Stimulated activated CD4-positive, alpha-beta T cell treated with anti-CD3 and anti-CD28 coated beads, Interleukin-2, amount 100 ng/mL, for 24 hours (primary cell): Measurements from ENCODE around the gene ASXL1.

ENCODE experiments used
- DNase-seq, 2 donors: peaks; one replicate each; pipeline ENCODE4 v3.0.0-alpha.2; 2020

ASXL1 gene

DNA sequence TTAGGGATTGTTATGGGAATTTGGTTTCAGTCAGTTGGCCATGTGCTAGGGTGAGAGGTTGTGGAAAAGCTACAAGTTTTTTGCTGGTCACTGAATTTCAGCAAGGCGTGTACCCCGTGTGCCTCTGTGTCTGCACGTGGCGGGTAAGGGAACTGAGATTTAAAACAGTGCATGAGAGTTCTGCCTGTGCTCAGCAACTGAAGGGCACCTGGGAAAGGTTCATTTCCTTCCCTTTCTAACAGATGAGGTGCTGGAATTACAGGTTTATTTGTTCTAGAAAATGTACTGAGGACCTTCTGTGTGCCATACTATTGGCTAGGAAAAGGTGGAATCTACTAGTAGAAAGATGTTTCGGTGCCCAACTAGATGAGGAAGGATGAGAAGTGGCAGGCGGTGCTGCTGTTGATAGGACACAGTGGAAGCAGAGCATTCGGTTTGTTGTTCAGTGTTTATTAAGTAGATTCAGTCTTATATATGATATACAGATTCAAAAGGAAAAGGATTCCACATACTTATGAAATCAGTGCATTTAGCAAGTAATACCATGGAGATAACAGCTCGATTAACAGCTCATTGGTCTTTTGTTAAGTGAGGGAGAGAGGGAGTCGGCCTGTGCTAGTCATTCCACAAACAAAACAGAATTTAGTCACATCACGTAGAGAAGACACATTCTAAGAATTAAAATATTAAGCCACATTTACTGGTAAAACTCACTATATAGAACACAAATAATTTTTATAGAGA is 84.7 kb downstream of the ASXL1 start:
- no peak for DNase-seq

DNA sequence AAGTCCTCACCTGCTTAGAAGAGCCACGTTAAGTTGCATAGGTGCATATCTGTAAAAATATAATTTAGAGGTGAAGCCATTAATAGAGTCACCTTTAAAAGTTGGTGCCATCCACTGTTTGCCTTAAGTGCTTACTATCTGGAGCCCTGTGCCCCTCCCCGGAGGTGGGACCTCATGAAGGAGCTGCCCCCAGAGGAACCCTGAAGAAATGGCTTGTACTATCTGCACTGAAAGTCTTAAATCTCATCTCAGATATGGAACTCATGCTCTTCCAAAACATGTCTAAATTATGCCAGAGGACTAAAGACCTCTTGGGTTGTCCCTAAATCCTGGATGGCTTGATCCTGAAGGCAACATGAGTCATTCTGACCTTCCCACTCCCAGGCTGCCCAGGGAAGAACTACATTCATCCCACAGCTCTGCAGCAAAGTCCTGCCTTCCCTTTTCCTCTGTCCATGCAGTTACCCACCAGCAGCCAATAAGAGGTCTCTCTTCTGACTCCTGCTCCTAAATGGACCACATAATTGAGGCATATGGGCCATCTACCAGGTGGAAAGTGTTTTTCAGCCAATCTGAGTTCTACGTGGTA is 85.3 kb downstream of the ASXL1 start:
- no peak for DNase-seq

DNA sequence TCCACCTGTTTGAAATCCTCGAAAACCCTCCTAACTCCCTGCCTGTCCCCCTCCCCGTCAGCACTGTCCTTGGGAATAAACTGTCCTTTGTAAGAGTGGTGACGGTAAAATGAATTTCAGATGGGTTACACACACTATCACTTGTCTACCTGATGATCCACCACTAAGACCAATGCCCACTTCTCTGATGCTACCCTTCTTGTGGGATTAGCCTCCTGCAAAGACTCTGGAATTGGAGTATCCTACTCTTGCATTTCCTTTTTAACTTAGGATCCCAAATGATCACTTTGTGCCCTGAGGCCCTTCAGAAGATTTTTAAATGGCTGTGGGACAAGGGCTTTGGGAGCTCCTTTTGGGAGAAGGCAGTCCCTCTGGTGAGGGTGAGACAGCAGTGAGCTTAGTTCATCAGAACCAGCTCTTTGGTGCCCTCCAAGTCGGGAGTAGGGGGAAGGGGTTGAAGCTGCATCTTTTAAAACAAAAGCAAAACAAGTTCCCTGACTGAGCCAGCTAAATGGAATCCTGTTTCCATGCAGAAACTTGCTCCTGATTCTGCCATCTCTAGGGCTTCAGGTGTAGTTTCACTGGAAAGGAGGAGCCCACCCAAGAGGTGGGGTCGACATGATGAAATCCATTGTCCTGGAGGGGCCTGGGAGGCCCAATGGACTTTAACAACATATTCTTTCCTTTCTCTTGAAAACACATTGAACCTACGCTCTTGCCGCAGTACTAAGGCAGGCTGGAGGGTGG is 86.5 kb downstream of the ASXL1 start:
- no peak for DNase-seq

DNA sequence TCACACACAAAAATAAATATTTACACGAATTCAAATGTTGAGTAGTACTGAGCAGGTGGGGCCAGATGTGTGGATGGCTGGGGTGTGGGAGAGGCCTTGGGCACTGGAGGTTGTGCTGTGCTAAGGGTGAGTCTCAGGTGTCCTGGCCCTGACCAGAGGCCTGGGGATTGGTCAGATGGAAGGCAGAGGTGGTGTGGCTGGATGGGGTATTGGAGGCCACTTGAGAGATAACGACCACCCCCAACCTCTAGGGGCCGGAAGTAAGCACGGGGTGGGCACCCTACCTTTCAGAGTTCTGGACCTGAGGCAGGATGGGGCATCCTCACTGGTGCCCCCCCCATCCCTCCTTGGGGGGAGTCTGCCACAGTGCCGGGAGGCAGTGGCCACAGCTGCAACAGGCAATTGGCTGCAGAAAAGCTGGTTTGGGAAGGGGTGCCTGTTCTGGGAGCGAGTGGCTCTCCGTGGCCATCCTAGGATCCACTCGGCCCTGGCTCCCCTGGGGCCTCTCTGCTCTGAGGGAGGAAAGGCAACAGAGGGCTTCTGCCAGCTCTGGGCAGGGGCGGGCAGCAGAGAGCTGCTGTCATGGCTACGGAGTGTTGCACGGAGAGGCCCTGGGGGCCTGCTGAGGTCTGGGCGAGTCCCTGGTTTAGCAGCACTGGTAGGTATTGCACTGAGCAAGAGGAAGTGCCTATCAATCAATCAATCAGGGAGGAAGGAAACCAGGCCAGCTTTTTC is 87.6 kb downstream of the ASXL1 start:
- DNase-seq: no peak

DNA sequence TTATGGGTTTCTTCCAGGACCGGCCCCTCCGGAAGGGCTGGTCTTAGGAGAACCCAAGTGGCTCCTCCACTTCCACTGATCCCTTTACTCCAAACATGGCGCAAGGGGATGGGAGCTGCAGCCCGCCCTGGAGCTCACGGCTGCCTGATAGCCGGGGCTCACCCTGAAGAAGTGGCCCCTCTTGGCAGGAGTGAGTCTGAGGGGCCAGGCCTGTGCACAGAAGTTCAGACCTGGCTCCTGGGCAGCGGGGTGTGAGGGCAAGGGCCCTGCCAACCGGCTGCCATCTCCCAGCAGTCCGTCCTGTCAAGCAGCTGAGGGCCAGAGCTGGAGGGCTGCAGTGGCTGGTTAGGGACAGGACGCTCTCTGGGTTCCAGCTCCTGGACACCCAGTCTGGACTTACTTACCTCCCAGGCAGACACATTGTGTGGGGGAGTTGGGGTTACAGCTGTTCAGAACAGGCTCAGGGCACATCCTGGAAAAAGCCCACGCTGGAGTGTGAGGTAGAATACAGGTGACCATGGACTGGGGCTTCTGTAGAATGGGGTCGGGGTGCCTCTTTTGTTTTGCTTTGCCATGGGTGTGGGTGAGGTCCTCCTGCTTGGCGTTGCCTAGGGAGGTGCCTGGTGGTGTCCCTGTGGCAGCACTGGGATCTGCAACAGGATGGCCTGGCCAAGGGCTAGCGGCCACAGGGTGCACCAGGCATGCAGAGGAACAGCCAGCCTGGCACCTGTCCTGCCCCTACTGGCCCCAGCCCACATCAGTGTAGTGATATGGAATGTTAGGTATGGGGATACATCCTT is 88.4 kb downstream of the ASXL1 start:
- DNase-seq: no peak

DNA sequence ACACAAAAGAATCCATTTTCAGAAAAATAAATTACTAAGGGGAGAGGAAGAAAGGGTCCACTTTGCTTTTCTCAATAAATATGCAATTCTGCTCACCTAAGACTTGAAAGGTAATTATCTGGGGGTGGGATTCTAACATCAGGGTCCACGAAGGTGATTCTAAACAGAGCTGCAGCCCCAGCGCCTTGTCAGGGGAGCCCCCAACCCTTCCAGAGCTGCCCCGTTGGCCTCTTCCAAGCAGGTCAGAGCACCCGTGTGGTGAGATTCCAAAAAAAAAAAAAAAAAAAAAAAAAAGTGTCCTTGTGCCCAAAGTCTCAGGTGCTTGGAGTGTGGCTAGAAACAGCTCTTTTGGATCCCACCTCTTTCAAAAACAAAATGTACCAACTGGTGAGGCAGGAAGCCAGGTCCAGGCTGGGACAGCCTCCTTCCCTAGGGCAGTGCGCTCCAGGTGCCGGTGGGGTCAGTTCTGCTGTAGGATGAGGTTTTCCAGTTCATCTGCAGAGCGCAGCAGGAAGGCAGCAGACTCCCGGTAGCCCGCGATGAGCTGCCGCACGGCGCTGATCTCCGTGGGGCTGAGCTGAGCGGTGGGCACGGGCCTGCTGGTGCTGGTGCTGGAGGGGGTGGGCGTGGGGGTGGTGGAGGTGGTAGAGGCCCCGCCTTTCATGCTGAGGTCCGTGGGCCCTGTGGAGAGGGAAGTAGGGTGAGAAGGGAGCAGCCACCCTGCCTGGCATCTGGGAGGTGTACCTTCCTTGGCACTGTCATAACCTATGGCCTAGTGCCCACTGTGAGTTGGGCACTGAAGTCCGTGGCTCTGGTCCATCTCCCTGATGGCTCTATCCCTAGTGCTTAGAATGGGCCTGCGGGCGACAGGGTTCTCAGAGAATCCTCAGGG is 89.3 kb downstream of the ASXL1 start:
- DNase-seq: no peak

DNA sequence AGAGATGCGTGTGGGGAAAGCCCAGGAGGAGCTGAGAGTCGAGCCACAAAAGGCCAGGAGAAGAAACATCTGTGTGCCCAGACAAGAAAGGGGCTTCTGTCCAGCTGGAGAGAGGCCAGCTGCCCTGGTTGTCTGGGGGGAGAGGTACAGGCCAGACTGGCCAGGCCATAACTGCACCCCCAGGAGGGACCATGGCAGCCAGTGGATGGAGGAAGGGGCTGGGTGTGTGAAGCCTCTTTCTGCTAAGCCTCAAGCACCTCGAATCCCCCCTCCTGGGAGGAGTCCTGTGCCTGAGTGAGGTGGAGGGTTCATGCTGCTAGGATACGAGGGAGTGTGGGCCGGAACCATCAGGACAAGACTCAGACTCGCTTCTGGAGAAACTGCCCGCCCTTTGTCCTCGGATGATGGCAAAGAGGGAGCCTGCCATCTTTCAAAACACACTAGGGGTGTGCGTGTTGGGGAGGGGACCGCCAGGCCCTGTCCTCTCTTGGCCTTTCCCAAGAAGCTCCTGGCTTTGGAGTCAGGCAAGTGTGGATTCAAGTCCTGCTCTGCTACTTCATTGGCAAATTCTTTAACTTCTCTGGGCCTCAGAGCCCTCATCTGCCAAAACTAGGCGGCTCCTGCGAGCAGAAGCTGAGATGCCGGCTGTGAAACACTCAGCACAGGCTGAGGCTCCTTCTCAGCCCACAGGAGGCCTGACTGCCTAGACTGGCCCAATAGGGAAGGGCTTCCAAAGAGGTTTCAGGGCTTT is 90.3 kb downstream of the ASXL1 start:
- no peak for DNase-seq

DNA sequence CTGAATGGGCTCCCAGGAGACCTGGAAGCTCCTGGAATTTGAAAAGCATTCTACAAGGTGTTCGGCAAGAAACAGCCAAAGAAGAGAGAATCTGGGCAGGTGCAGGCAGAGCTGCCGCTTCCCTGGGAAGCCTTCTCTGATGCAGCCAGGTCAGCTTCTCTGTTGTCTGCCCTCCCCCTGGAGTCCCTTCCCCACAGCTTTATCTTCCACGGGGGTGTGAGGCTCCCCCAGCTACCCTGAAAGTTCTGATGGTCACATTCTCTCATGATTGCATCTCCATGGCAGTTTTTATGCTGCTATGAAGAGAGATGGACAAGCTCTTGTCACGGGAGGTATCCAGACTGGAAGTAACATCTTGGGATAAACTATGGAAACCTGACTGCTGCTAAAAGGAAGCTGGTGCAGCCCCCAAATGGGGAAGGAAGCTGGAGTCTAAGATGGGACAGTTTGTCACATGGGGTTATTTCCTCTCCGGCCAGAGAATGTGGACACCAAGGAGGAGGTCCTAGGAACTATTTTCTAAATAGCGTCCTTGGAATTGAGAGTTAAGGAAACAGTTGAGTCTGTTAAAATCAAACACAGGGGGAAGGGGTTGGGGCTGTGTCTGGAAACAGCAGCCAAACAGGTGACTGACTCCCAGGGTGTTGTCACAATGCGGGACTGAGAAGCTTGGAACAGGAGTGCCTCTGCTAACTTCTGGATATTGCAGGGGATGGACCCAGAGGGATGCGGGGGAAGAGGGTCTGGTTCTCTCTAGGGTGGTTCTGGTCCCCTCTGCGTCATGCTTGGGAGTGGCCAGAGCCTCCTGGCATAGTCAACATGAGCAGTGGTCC is 91.1 kb downstream of the ASXL1 start:
- no peak for DNase-seq

DNA sequence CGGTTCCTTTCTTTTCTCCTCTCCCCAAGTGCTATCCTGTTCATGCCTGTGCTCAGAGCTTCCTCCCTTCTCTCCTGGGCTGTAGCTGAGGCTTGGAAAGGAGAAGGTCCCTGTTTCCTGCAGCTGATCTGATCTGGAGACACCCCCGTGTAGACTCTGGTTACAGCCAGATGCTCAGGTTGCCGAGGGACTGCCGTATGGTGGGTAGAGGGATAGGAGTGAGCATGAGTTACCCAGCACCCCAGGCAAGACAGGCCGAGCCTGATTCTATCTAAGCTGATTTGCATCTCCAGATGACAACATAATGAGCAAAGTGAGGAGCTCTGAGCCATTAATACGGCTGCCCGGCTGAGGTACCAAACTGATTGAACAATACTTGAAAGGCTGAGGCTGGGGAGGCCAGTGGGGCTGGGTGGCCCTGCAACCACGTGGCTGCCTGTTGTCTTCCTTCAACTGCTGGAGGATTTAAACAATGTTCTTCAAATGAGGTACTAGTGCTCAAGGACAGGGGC is 91.8 kb downstream of the ASXL1 start:
- no peak for DNase-seq

DNA sequence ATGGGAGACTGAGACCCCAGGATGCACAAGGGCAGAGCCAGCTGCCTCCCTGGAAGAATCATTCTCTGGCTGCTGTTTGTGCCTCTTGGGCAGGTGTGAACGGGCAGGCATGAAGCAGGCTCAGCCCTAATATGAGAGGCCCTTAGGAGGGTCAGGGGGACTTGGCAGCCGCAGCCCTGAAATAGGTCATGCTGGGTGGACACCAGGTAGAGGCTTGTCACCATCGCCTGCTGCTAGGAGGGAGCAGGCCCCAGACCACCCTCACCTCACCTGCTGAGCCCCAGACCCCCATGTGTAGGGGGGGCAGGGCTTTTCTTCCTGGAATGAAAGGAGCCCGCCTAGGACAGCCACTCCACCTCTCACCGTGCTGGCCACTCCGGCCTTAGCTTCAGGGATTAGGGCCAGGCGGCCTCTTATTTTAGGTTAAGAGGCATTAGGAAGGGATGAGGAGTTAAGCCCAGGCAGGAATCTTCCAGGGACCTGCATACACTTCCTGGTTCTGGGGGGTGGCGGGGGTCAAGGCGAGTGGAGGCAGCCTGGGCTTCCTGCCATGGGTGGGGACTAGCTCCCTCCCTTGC is 92.4 kb downstream of the ASXL1 start:
- no peak for DNase-seq

DNA sequence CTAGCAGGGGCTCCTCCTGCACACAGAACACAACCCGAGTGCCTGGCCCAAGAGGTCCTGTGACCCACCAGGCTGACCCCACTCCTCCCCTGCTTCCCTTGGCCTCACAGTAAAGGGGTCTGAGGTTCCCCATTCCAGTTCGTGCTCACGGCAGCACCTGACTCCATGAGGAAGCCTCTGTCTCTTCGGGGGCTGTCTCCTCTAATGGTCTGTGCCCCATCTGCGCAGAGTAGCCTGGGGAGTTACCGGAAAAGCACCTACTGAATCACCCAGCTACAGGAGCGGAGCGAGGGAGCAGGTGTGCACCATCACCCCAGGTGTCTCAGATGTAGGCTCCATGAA is 93.2 kb downstream of the ASXL1 start:
- no peak for DNase-seq

DNA sequence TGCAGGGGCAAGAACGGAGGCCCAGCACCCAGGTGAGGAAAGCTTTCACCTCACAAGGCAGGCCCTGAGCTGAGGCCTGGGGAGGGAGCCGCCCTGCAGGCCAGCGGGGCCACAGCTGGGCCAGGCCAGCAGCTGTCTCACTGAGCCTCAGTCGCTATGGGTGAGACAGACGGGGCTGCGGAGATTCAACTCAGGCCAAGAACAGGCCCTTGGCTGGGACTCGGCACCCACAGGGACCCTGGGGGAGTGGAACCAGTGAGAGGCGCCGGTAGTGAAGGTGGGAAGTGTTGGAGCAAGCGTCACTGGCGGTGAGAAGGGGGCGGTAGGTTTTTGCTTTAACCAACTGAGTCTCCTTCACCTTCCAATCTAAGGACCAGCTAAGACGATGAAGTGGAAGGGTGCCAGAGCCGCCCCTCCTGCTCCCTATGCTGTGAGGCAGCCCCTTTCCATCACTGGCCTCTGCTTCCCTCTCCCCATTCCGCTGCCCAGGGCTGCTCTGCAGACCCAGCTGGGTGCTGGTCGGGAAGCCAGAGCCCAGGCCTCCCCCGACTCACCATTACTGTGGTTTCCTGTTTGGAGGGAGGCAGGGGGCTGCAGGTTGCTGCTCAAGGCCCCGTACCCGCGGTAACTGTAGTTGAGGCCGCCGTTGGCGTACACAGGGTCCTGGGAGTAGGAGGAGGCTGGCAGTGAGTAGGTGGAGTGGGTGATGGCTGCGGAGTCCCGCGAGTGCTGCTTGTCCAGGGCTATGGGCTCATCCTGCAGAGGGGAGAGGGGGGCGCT is 93.7 kb downstream of the ASXL1 start:
- no peak for DNase-seq

DNA sequence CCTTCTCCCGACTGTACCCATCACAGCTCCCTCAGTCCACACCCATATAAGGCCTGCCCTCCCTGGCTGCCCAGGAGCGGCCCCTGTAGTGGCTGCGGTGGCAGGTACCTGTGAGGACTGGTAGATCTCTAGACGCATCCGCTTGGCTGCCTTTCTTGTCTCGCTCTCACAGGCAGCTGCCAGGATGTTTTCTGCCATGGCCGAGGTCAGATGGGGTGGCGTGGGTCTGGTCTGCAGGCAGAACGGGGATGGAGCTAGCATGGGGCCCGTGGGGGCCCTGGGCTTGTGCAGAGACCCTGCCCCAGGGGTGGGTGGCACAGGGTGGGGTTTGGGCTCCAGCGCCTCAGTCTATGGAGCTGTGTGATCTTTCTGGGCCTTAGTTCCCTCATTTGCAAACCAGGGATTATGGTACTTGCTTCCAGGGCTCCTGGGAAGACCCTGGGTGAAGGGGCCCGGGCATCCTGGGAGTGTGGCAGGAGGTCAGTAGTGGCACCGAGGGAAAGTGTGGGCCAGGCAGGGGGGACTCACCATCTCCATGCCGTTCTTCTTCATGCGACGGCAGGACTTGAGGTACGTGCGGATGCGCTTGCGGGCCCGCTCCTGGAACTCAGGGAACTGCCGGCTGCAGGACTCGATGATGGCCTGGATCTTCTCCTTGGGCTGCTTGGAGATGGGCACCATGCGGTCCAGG is 94.8 kb downstream of the ASXL1 start:
- DNase-seq: no peak

DNA sequence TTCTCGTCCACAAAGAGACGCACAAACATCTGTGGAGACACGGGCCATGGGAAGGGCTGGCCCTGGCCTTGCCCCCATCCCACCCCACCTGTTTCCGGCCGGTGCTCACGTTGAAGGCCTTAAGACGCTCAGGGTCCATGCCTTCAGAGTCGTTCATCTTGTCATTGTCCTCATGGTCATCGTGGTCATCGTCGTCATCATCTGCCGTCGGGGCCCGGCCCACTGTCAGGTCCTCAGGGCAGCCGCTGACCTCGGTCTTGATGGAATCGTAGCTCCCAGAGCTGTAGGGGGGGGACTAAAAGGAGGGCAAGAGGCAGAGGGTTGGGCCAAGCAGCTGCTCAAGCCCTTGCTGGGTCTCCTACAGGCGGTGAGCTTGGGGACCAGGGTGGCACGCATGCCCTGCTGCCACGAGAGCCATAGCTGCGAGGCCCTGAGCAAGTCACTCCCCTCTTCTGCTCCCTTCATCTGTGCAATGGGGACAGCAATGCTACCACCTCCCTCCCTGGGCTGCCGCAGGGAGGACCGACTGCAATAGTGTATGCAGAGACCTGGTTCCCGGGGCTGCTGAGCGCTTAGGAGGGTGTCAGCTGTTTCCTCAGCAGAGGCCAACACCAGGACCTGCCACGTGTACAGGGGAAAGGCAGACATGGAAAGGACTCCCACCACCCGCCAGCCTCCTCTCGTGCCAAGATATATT is 95.5 kb downstream of the ASXL1 start:
- DNase-seq: no peak

DNA sequence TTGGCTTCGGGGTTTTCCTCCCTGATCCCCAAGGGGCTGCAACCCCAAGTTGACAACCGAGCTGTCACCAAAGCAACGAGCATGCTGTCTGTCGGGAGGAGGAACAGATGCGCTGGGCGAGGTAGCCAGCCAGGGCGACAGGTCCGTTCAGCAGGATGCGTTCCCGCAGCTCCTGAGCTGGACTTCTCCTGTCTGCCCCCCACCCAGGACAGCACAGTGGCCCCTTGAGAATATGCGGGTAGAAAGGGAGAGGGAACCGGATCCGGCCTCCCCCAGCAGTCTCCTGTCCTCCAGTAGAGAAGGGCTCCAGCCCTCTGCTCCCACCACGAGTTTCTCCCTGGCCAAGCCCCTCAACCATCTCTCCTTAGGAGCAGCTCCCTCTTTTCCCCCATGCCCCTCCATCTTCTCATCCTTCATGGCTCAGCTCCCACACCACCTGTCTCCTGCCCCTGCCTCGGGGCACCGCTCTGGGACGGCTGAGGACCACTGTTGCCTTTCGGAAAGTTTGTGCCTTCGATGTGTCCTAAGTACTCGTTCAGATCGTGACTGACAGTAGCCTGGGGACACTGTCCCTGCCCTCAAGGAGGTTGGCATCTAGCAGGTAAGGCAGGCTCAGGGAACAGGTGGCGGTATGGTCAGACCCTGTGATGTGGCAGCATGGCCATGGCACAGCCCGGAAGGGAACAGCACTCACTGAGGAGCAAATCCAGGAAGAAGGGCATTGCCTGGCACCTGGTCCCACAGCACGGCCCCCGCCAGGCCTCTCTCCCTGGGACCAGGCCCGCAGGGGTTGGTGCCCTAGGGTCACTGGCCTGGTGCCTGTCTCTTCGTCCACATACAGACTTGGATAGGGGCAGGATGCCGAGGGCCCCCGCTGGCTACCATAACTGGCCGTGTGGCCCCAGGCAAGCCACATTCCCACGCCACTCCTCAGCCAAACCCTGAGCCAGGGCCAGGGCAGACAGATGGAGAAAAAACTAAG is 96.3 kb downstream of the ASXL1 start:
- DNase-seq: no peak
